ENCODE data around the gene UFM1.

Gene UFM1

GRCh38 chr13:38381890-38382289 lies 32.2 kb downstream of the UFM1 start:
- H3K4me3 ChIP-seq (ENCODE audit: low read length) = no peak overlapping the region
- peak; percentile 20 for DNase-seq (ENCODE audit: low read depth)
- TF ChIP-seq CTCF (IDR thresholded peaks at IDR 0.05; ENCODE audit: insufficient read depth, low read depth, low read length, missing control alignments) = no peak

DNA sequence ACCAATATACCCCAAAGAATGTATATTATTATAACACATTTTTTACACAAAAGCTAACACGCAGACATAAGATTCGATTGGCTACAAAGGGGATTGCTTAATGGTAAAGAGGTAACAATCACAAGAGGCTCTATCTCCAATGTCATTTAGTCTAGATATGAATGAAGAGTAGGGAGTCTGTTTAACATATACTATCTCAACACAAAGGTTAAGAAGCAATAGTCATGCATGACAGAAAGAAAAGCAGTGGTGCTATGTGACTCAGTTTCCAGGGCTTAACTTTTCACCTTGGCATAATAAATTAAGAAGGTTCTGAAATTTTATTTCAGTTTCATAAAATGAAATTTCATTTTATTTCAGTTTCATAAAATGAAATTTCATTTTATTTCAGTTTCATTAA lies 33.3 kb downstream of the UFM1 start:
- no peak for DNase-seq (ENCODE audit: low read depth)
- H3K4me3 ChIP-seq (ENCODE audit: low read length) = no peak overlapping the region
- TF ChIP-seq CTCF (IDR thresholded peaks at IDR 0.05; ENCODE audit: insufficient read depth, low read depth, low read length, missing control alignments) = no peak

- TF ChIP-seq CTCF (IDR thresholded peaks at IDR 0.05; ENCODE audit: insufficient read depth, low read depth, low read length, missing control alignments) = no peak
- H3K4me3 ChIP-seq (ENCODE audit: low read length) = no peak overlapping the region
- no peak for DNase-seq (ENCODE audit: low read depth)
Observed at GRCh38 chr13:38384171-38384570, 34.5 kb downstream of the UFM1 start.

- no peak for DNase-seq (ENCODE audit: low read depth)
- H3K4me3 ChIP-seq (ENCODE audit: low read length) = no peak overlapping the region
- no peak for TF ChIP-seq CTCF (IDR thresholded peaks at IDR 0.05; ENCODE audit: insufficient read depth, low read depth, low read length, missing control alignments)
Observed at GRCh38 chr13:38385153-38385891, 35.7 kb downstream of the UFM1 start.

- no peak overlapping the region for H3K4me3 ChIP-seq (ENCODE audit: low read length)
- no peak for TF ChIP-seq CTCF (IDR thresholded peaks at IDR 0.05; ENCODE audit: insufficient read depth, low read depth, low read length, missing control alignments)
- DNase-seq (ENCODE audit: low read depth) = peak; percentile 91
Observed at GRCh38 chr13:38386421-38386820, 36.8 kb downstream of the UFM1 start.

- TF ChIP-seq CTCF (IDR thresholded peaks at IDR 0.05; ENCODE audit: insufficient read depth, low read depth, low read length, missing control alignments) = no peak
Observed at GRCh38 chr13:38391341-38391740, 41.7 kb downstream of the UFM1 start.

More at GRCh38 chr13:38391341-38391740, 41.7 kb downstream of the UFM1 start:
- no peak overlapping the region for H3K4me3 ChIP-seq (ENCODE audit: low read length)
- no peak for DNase-seq (ENCODE audit: low read depth)
